ENCODE results near the gene C17orf113. TPM values are rescaled to one million over a fixed set of nuclear protein-coding genes. Genes with fewer than 3 reads are reported as not detected.

C17orf113 gene
- total RNA-seq, 4 donors from 2014 or later: under 0.01 to 1.2 (median 0.67) TPM

GRCh38 chr17:42040818-42041217 is 9.6 kb downstream of the C17orf113 start:
- intact Hi-C loops (cut with DNase I): no loop called here
- Histone ChIP-seq H3K9me3 (no peaks in the 10 kb centered on the region), H3K4me3 (no peak overlapping the region), H3K4me1 (peaks cover 0 to 11% (median 7%) of the 10 kb centered on the region in 4 donors), H3K36me3 (peaks cover 0 to 7% (median 0%) of the 10 kb centered on the region in 4 donors), H3K27ac (replicated peaks in 1 of 4) (no peak overlapping the region), H3K27me3 (peaks cover 0 to 44% (median 6%) of the 10 kb centered on the region in 4 donors)
- DNase-seq (ENCODE audit: extremely low spot score): no peak
- WGBS: 90% methylated on average over 4 of the region's 10 CpGs
- TF ChIP-seq CTCF (IDR thresholded peaks at IDR 0.05) (no peak), POLR2AphosphoS5 (IDR thresholded peaks at IDR 0.05) (no peak), POLR2A (IDR thresholded peaks at IDR 0.05; ENCODE audit: low read depth) (no peak), EP300 (IDR thresholded peaks at IDR 0.05) (no peak)

- intact Hi-C loops (cut with DNase I): no loop called here
- TF ChIP-seq EP300 (IDR thresholded peaks at IDR 0.05) (no peak), POLR2AphosphoS5 (IDR thresholded peaks at IDR 0.05) (no peak), CTCF (IDR thresholded peaks at IDR 0.05) (no peak), POLR2A (IDR thresholded peaks at IDR 0.05; ENCODE audit: low read depth) (no peak)
- no peak for DNase-seq (ENCODE audit: extremely low spot score)
- Histone ChIP-seq H3K36me3 (peaks cover 0 to 7% (median 0%) of the 10 kb centered on the region in 4 donors), H3K27me3 (peaks cover 0 to 47% (median 6%) of the 10 kb centered on the region in 4 donors), H3K4me3 (peak overlapping the region; percentile 2 to 31 (median 21)), H3K4me1 (peaks cover 0 to 11% (median 7%) of the 10 kb centered on the region in 4 donors), H3K27ac (replicated peaks in 1 of 4) (no peak overlapping the region), H3K9me3 (no peaks in the 10 kb centered on the region)
- WGBS: 53% methylated on average over 29 of the region's 77 CpGs
Measured at GRCh38 chr17:42039794-42040763, 10.3 kb downstream of the C17orf113 start.

DNA sequence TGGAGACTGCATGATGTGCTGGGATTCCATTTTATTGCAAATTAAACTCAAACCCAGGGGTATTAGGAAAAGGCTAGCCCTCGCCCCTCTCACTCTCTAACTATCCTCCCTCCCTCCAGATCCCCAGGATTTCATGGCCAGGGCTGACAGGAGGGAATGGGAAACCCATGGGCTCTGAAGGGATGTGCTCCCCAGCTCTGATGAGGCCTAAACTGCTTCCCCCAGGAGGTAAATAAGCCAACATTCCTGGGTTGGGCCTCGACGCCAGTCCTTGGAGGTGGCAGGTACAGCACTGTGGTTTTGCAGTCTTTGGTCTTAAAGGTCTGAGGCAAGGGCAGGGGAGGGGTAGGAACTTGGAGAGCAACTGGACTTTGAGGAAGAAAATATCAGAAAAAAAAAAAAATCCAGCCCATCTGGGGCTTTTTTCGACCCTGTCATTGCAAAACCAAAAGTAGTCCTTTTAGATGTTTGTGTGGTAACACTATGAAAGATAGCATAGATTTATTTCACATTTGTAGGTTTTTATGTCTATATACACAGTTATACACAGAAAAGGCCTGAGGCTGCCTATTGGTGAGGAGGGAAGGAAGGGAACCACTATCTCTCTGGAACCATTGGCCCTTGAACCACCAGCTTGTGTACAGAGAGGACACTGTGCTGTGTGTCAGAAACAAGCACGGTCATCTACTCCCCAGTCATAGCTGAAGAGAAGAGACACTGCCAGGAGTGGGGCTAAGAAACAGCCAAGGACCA is 12.0 kb downstream of the C17orf113 start:
- WGBS: 81% methylated on average over 5 of the region's 5 CpGs
- no peak for DNase-seq (ENCODE audit: extremely low spot score)
- Histone ChIP-seq H3K9me3 (no peaks in the 10 kb centered on the region), H3K36me3 (peaks cover 0 to 7% (median 0%) of the 10 kb centered on the region in 4 donors), H3K4me1 (peaks cover 0 to 11% (median 7%) of the 10 kb centered on the region in 4 donors), H3K27ac (replicated peaks in 1 of 4) (no peak overlapping the region), H3K4me3 (no peak overlapping the region), H3K27me3 (peaks cover 0 to 55% (median 6%) of the 10 kb centered on the region in 4 donors)
- TF ChIP-seq POLR2AphosphoS5 (IDR thresholded peaks at IDR 0.05): no peak
- TF ChIP-seq POLR2A (IDR thresholded peaks at IDR 0.05; ENCODE audit: low read depth): no peak
- TF ChIP-seq EP300 (IDR thresholded peaks at IDR 0.05): no peak
- TF ChIP-seq CTCF (IDR thresholded peaks at IDR 0.05): no peak
- intact Hi-C loops (cut with DNase I): no loop called here

- Histone ChIP-seq H3K27ac (replicated peaks in 1 of 4) (no peak overlapping the region), H3K4me1 (no peaks in the 10 kb centered on the region), H3K36me3 (no peaks in the 10 kb centered on the region), H3K27me3 (peaks cover 0 to 55% (median under 1%) of the 10 kb centered on the region in 4 donors), H3K4me3 (no peak overlapping the region), H3K9me3 (no peaks in the 10 kb centered on the region)
- DNase-seq (ENCODE audit: extremely low spot score): no peak
- intact Hi-C loops (cut with DNase I): no loop called here
- TF ChIP-seq POLR2A (IDR thresholded peaks at IDR 0.05; ENCODE audit: low read depth) (no peak), CTCF (IDR thresholded peaks at IDR 0.05) (no peak), EP300 (IDR thresholded peaks at IDR 0.05) (no peak), POLR2AphosphoS5 (IDR thresholded peaks at IDR 0.05) (no peak)
- 49% methylated on average over 5 of the region's 6 CpGs for WGBS
Measured at GRCh38 chr17:42034059-42034458, 16.3 kb downstream of the C17orf113 start.

Data from esophagus muscularis mucosa (tissue), 4 donors.